BJ (cell line): ENCODE measurements around the gene ITSN1. TPM values are rescaled to one million over a fixed set of nuclear protein-coding genes. Genes with fewer than 3 reads are reported as not detected.

Experiments used
- CTCF ChIA-PET: fragments of 350-600 bp; formaldehyde crosslinking; extraction: SDS; loops from one replicate; lab custom pipeline; 2021; ENCODE audit warnings: antibody characterized with exemption, inconsistent platforms; lab: Yijun Ruan, JAX
- POLR2A ChIA-PET: fragments of 300-600 bp; sonication (Branson Sonifier 250); formaldehyde crosslinking; extraction: SDS; loops from one replicate; lab custom pipeline; 2021; ENCODE audit warnings: antibody characterized with exemption; lab: Charles Lee
- DNase-seq: peaks from one replicate; pipeline ENCODE4 v3.0.0-alpha.2; 2011; ENCODE audit warnings: low read depth
- H3K27me3 ChIP-seq: 2 replicates; pipeline ENCODE4 v1.6.0; 2011; ENCODE audit warnings: low read length; ENCODE audit not compliant: control insufficient read depth, insufficient read depth
- H3K36me3 ChIP-seq: 2 replicates; pipeline ENCODE4 v1.5.1; 2011; ENCODE audit warnings: low read length; ENCODE audit not compliant: control insufficient read depth, insufficient read depth
- H3K4me3 ChIP-seq: 2 replicates; pipeline ENCODE4 v1.5.1; 2011; ENCODE audit warnings: low read depth, mild to moderate bottlenecking, control low read depth, low read length
- CTCF ChIP-seq: IDR thresholded peaks from 2 replicates; pipeline ENCODE4 v1.5.1; 2011; ENCODE audit warnings: low read depth, mild to moderate bottlenecking, control low read depth, inconsistent platforms, low read length, moderate library complexity; ENCODE audit not compliant: insufficient read depth
- polyA plus RNA-seq: library from polyadenylated mRNA; depleted of rRNA; stranded (reverse); fragments of >200 nt; gene quantifications from 2 replicates; pipeline ENCODE4 v1.2.3, GENCODE V29; 2011

The ITSN1 gene
- polyA plus RNA-seq, 1 experiment, result 68.4 TPM

- H3K36me3 ChIP-seq, result peaks cover 14% of the 10 kb centered on the region
- CTCF ChIA-PET, result interaction anchor here (0.7 kb wide), 1 partner anchor 68 kb away, joined by 3 read pairs; no protein-coding TSS in a partner anchor
- POLR2A ChIA-PET, result no interaction called here
These were observed 186.3 kb downstream of the ITSN1 start for GRCh38 chr21:33828577-33828976.

GRCh38 chr21:33829844-33830243 lies 187.5 kb downstream of the ITSN1 start:
- DNase-seq, result no peak
- no peak overlapping the region for H3K4me3 ChIP-seq
- no peak for TF ChIP-seq CTCF
- H3K27me3 ChIP-seq, result no peaks in the 10 kb centered on the region
- POLR2A ChIA-PET, result no interaction called here
- CTCF ChIA-PET, result no interaction called here
- peaks cover 12% of the 10 kb centered on the region for H3K36me3 ChIP-seq

More at GRCh38 chr21:33828577-33828976, 186.3 kb downstream of the ITSN1 start:
- Histone ChIP-seq H3K27me3 (no peaks in the 10 kb centered on the region), H3K4me3 (no peak overlapping the region)
- TF ChIP-seq CTCF, result no peak
- DNase-seq, result no peak

GRCh38 chr21:33831962-33832659 lies 189.8 kb downstream of the ITSN1 start:
- TF ChIP-seq CTCF, result no peak
- CTCF ChIA-PET, result interaction anchor here (1.2 kb wide), 1 partner anchor 10 kb away, joined by 3 read pairs; no protein-coding TSS in a partner anchor
- POLR2A ChIA-PET, result no interaction called here
- Histone ChIP-seq H3K36me3 (peaks cover 15% of the 10 kb centered on the region), H3K4me3 (no peak overlapping the region), H3K27me3 (no peaks in the 10 kb centered on the region)
- no peak for DNase-seq

- Histone ChIP-seq H3K27me3 (no peaks in the 10 kb centered on the region), H3K36me3 (peaks cover 11% of the 10 kb centered on the region), H3K4me3 (no peak overlapping the region)
- CTCF ChIA-PET, result interaction anchor here (1.3 kb wide), 1 partner anchor 9 kb away, joined by 3 read pairs; no protein-coding TSS in a partner anchor
- DNase-seq, result no peak
- POLR2A ChIA-PET, result no interaction called here
- no peak for TF ChIP-seq CTCF
These were observed 192.7 kb downstream of the ITSN1 start for GRCh38 chr21:33834801-33835500.

- TF ChIP-seq CTCF, result no peak
- no peak for DNase-seq
- CTCF ChIA-PET, result interaction anchor here (1.3 kb wide), 1 partner anchor 10 kb away, joined by 3 read pairs; no protein-coding TSS in a partner anchor
- H3K36me3 ChIP-seq, result peaks cover 8% of the 10 kb centered on the region
- H3K4me3 ChIP-seq, result no peak overlapping the region
- POLR2A ChIA-PET, result no interaction called here
- H3K27me3 ChIP-seq, result no peaks in the 10 kb centered on the region
These were observed 193.6 kb downstream of the ITSN1 start for GRCh38 chr21:33835920-33836319.
